HTR-8/SVneo (cell line): ENCODE data around the gene REN.

Source experiments
- DNase-seq: peaks from one replicate; pipeline ENCODE4 v3.0.0; 2011; ENCODE audit warnings: low spot score, mixed read lengths; ENCODE audit not compliant: insufficient read length
- FAIRE-seq: peaks from 2 replicates; lab custom pipeline; 2011; peaks lifted over from hg19 to GRCh38; lab: Jason Lieb, UNC

The REN gene

GRCh38 chr1:204139952-204140351, 26.2 kb downstream of the REN start:
- FAIRE-seq = no peak
- DNase-seq = no peak

GRCh38 chr1:204139088-204139487, 27.0 kb downstream of the REN start:
- DNase-seq (no peak), FAIRE-seq (no peak)

GRCh38 chr1:204136814-204137213, 29.3 kb downstream of the REN start:
- no peak for FAIRE-seq
- DNase-seq = no peak

- DNase-seq (no peak), FAIRE-seq (no peak)
Measured at GRCh38 chr1:204134103-204134502, 32.0 kb downstream of the REN start.

GRCh38 chr1:204132718-204133117, 33.4 kb downstream of the REN start:
- FAIRE-seq = no peak
- no peak for DNase-seq

GRCh38 chr1:204131978-204132377, 34.2 kb downstream of the REN start:
- DNase-seq (no peak), FAIRE-seq (no peak)

- DNase-seq (peak; percentile 87), FAIRE-seq (peak; percentile 75)
Measured at GRCh38 chr1:204130981-204131892, 34.9 kb downstream of the REN start.

- FAIRE-seq (no peak), DNase-seq (no peak)
Measured at GRCh38 chr1:204130178-204130577, 36.0 kb downstream of the REN start.

GRCh38 chr1:204128964-204129896, 36.9 kb downstream of the REN start:
- DNase-seq (peak; percentile 79), FAIRE-seq (peak; percentile 4)

- FAIRE-seq (no peak), DNase-seq (no peak)
Measured at GRCh38 chr1:204128464-204128963, 37.6 kb downstream of the REN start.

- DNase-seq = peak; percentile 84
- FAIRE-seq = no peak
Measured at GRCh38 chr1:204127597-204128242, 38.4 kb downstream of the REN start.

GRCh38 chr1:204126956-204127355, 39.2 kb downstream of the REN start:
- DNase-seq (no peak), FAIRE-seq (no peak)

GRCh38 chr1:204126386-204126785, 39.8 kb downstream of the REN start:
- DNase-seq = no peak
- peak; percentile 36 for FAIRE-seq

- no peak for FAIRE-seq
- DNase-seq = no peak
Measured at GRCh38 chr1:204125759-204126351, 40.3 kb downstream of the REN start.

GRCh38 chr1:204124639-204125038, 41.5 kb downstream of the REN start:
- DNase-seq = no peak
- no peak for FAIRE-seq

- DNase-seq (no peak), FAIRE-seq (no peak)
Measured at GRCh38 chr1:204123376-204123775, 42.8 kb downstream of the REN start.

- FAIRE-seq (no peak), DNase-seq (no peak)
Measured at GRCh38 chr1:204121840-204122555, 44.1 kb downstream of the REN start.

GRCh38 chr1:204116539-204116938, 49.6 kb downstream of the REN start:
- FAIRE-seq = no peak
- no peak for DNase-seq

GRCh38 chr1:204115116-204115515, 51.0 kb downstream of the REN start:
- FAIRE-seq (no peak), DNase-seq (no peak)
